Transverse colon (tissue), 4 donors: Measurements from ENCODE around the gene ZNF76. TPM values are rescaled to one million over a fixed set of nuclear protein-coding genes. Genes with fewer than 3 reads are reported as not detected.

Experiments
- DNase-seq: peaks from one replicate; pipeline ENCODE4 v3.0.0-alpha.2; 2019
- H3K27ac ChIP-seq, 4 donors: fragments of 200-600 bp; sonication (generic); 2 replicates each; pipeline ENCODE4 v1.5.1; 2016 to 2018; ENCODE audit warnings: inconsistent platforms in 4 of 4
- H3K27me3 ChIP-seq: fragments of 200-600 bp; sonication (generic); 2 replicates; pipeline ENCODE4 v1.5.1; 2017; ENCODE audit warnings: inconsistent platforms
- H3K36me3 ChIP-seq, 4 donors: fragments of 200-600 bp; sonication (generic); 2 replicates each; pipeline ENCODE4 v1.5.1; 2017 to 2019; ENCODE audit warnings: inconsistent platforms in 4 of 4
- H3K4me1 ChIP-seq, 4 donors: fragments of 200-600 bp; sonication (generic); 2 replicates each; pipeline ENCODE4 v1.5.1; 2017 to 2020; ENCODE audit warnings: inconsistent platforms in 4 of 4
- H3K4me3 ChIP-seq, 4 donors: fragments of 200-600 bp; sonication (generic); 1 replicate in 1 of 4; 2 replicates in 3 of 4; pipeline versions ENCODE4 v1.5.1 to v1.6.1; 2017 to 2019; ENCODE audit warnings: inconsistent platforms in 4 of 4
- H3K9me3 ChIP-seq, 2 donors: fragments of 200-600 bp; sonication (generic); 2 replicates each; pipeline ENCODE4 v1.5.1; 2017 to 2019; ENCODE audit warnings: inconsistent platforms in 2 of 2
- CTCF ChIP-seq, 5 experiments: fragments of 200-600 bp in 3 of 5; fragments of 450-650 bp in 2 of 5; sonication (generic) in 3 of 5; IDR thresholded peaks; 1 replicate in 2 of 5; 2 replicates in 3 of 5; pipeline ENCODE4 v1.5.1; 2016 to 2017; ENCODE audit warnings: antibody characterized with exemption in 5 of 5, inconsistent platforms in 3 of 5, mild to moderate bottlenecking in 2 of 5, moderate library complexity in 1 of 5
- EP300 ChIP-seq: sonication (generic); formaldehyde crosslinking; IDR thresholded peaks from one replicate; pipeline ENCODE4 v1.6.1; 2017; ENCODE audit warnings: antibody characterized with exemption, low read depth
- POLR2A ChIP-seq: fragments of 450-650 bp; IDR thresholded peaks from one replicate; pipeline ENCODE4 v1.6.1; 2016; ENCODE audit warnings: antibody characterized with exemption, mild to moderate bottlenecking, moderate library complexity
- POLR2AphosphoS5 ChIP-seq, 3 donors: sonication (generic); formaldehyde crosslinking; IDR thresholded peaks; one replicate each; pipeline ENCODE4 v1.6.1; 2016; ENCODE audit warnings: antibody characterized with exemption in 3 of 3
- WGBS, 2 donors: methylation state at CpG; one replicate each; pipeline ENCODE4 v1.1.5; 2018; ENCODE audit warnings: low coverage in 1 of 2; 5-methylcytosine and 5-hydroxymethylcytosine counted together
- in situ Hi-C, 4 donors: fragments of 200-750 bp; cut with MboI; loops; one replicate each; pipeline versions ENCODE4 v1.15.0 to v1.15.1; 2017; ENCODE audit warnings: low sequenced_read_pairs in 3 of 4, low pct_ligation_motif_present in 1 of 4, low pct_unique_long_range_greater_than_20kb in 1 of 4
- intact Hi-C: fragments of 100-400 bp; cut with DNase I; formaldehyde crosslinking; loops from one replicate; pipeline ENCODE4 v1.15.1; 2023; ENCODE audit warnings: low total_unique reads
- total RNA-seq, 4 donors: library from RNA; depleted of rRNA; stranded (reverse); fragments of >200 nt; gene quantifications; one replicate each; pipeline ENCODE4 v1.1.0, GENCODE V29; 2016

ZNF76 gene
- total RNA-seq, 4 donors from 2014 or later: 30.2 to 59.3 (median 35.1) TPM

GRCh38 chr6:35342258-35343091 is 82.9 kb downstream of the ZNF76 start, which contains the start of gene PPARD:
TSS of gene PPARD (plus strand) at chr6:35342558. CDS start at chr6:35411088, 68,530 bp downstream.
- peaks cover 0 to 5% (median 0%) of the 10 kb centered on the region in 4 donors for H3K36me3 ChIP-seq
- no peaks in the 10 kb centered on the region for H3K9me3 ChIP-seq
- DNase-seq: peak; percentile 99
- TF ChIP-seq POLR2AphosphoS5 (IDR thresholded peaks at IDR 0.05) (peak; percentile 80 to 90 (median 87)), EP300 (no peak), CTCF (IDR thresholded peaks at IDR 0.05) (peak; percentile 95 to 99 (median 97)), POLR2A (peak; percentile 81)
- WGBS, 2 donors: 0 to 1% methylated on average over 2 to 77 of the region's 77 CpGs
- in situ Hi-C loops: loop anchor here in 3 of 4 donors (5.0 to 25.0 kb wide), 3 partner anchors 102 to 395 kb away; partner anchors contain the start of genes ARMC12 (in 1 of the 3) and FANCE (in 1 of the 3)
- H3K4me3 ChIP-seq: peak within 1 kb of the TSS; percentile 80 to 99 (median 94)
- H3K27ac ChIP-seq: peak within 1 kb of the TSS; percentile 88 to 96 (median 90)
- H3K27me3 ChIP-seq: peaks cover 2% of the 10 kb centered on the region
- H3K4me1 ChIP-seq: peaks cover 4 to 30% (median 13%) of the 10 kb centered on the region in 4 donors
- intact Hi-C loops: loop anchor here (1.0 to 5.0 kb wide), 2 partner anchors 110 to 155 kb away; partner anchors contain the start of genes FANCE and TEAD3

GRCh38 chr6:35343092-35343834 is 83.7 kb downstream of the ZNF76 start:
- Histone ChIP-seq H3K36me3 (peaks cover 0 to 8% (median 0%) of the 10 kb centered on the region in 4 donors), H3K4me1 (peaks cover 4 to 33% (median 13%) of the 10 kb centered on the region in 4 donors), H3K27ac (peak overlapping the region; percentile 88 to 96 (median 90)), H3K9me3 (no peaks in the 10 kb centered on the region), H3K27me3 (no peaks in the 10 kb centered on the region), H3K4me3 (peak overlapping the region; percentile 80 to 99 (median 94))
- TF ChIP-seq CTCF (IDR thresholded peaks at IDR 0.05) (no peak), EP300 (no peak), POLR2AphosphoS5 (IDR thresholded peaks at IDR 0.05) (no peak), POLR2A (no peak)
- in situ Hi-C loops: loop anchor here in 3 of 4 donors (5.0 to 25.0 kb wide), 3 partner anchors 102 to 394 kb away; partner anchors contain the start of genes ARMC12 (in 1 of the 3) and FANCE (in 1 of the 3)
- DNase-seq: peak; percentile 47
- intact Hi-C loops: loop anchor here (5.0 kb wide), 1 partner anchor 109 kb away; the partner anchor contains the start of gene FANCE
- 16% methylated on average over 5 to 13 of the region's 13 CpGs for WGBS, 2 donors

GRCh38 chr6:35343835-35344550 is 84.5 kb downstream of the ZNF76 start:
- Histone ChIP-seq H3K27ac (peak overlapping the region; percentile 88 to 96 (median 90)), H3K4me3 (peak overlapping the region in 3 of 4 donors; percentile 93 to 99 (median 94)), H3K4me1 (peaks cover 4 to 38% (median 13%) of the 10 kb centered on the region in 4 donors), H3K36me3 (peaks cover 0 to 14% (median 0%) of the 10 kb centered on the region in 4 donors), H3K27me3 (no peaks in the 10 kb centered on the region), H3K9me3 (no peaks in the 10 kb centered on the region)
- in situ Hi-C loops: loop anchor here in 3 of 4 donors (5.0 to 25.0 kb wide), 3 partner anchors 101 to 393 kb away; partner anchors contain the start of genes ARMC12 (in 1 of the 3) and FANCE (in 1 of the 3)
- DNase-seq: no peak
- intact Hi-C loops: loop anchor here (5.0 kb wide), 1 partner anchor 108 kb away; the partner anchor contains the start of gene FANCE
- 62 to 70% methylated on average over 4 to 6 of the region's 6 CpGs for WGBS, 2 donors
- TF ChIP-seq CTCF (IDR thresholded peaks at IDR 0.05) (no peak), POLR2A (no peak), POLR2AphosphoS5 (IDR thresholded peaks at IDR 0.05) (no peak), EP300 (no peak)

Other genes with a start within 250 kb of the ZNF76 start
- under 1 TPM in 1 of 4 donors, not detected in 3; 0.96 TPM for gene TCP11, start 118.4 kb upstream of the ZNF76 start, total RNA-seq
- under 1 TPM; 0.37 to 0.68 (median 0.52) TPM for gene SCUBE3, start 45.8 kb upstream of the ZNF76 start, total RNA-seq
- 10 to 100 TPM in 1 of 4 donors, 1 to 10 TPM in 3; 2.6 to 24.5 (median 6.8) TPM for gene DEF6, start 38.1 kb downstream of the ZNF76 start, total RNA-seq
- 100 to 1,000 TPM in 1 of 4 donors, 10 to 100 TPM in 3; 19.8 to 110 (median 29.3) TPM for gene PPARD, start 82.8 kb downstream of the ZNF76 start, total RNA-seq
- 10 to 100 TPM in 1 of 4 donors, 1 to 10 TPM in 2, under 1 TPM in 1; 0.75 to 30.8 (median 3.8) TPM for gene FANCE, start 192.6 kb downstream of the ZNF76 start, total RNA-seq
- gene RPL10A, start 208.7 kb downstream of the ZNF76 start, total RNA-seq: 100 to 1,000 TPM; 323 to 991 (median 649) TPM
- 10 to 100 TPM; 23.0 to 67.7 (median 25.3) TPM for gene TEAD3, start 237.3 kb downstream of the ZNF76 start, total RNA-seq